HepG2 (cell line): ENCODE data around the gene PLA2G2E. TPM values are rescaled to one million over a fixed set of nuclear protein-coding genes. Genes with fewer than 3 reads are reported as not detected.
A peak's percentile ranks its signal among the peaks of the same experiment; 100 is the strongest.

Experiments used
- CBX1 ChIP-seq: IDR thresholded peaks from one replicate; pipeline ENCODE4 v1.6.1; 2016; ENCODE audit warnings: antibody characterized with exemption, low read depth
- CHD4 ChIP-seq: fragments of 200-600 bp; sonication (generic); IDR thresholded peaks from 2 replicates; pipeline ENCODE4 v1.7.0; 2017; ENCODE audit warnings: mild to moderate bottlenecking, low read length, borderline replicate concordance
- DMAP1 ChIP-seq: IDR thresholded peaks from 2 replicates; pipeline ENCODE4 v1.6.1; 2016
- GATAD1 ChIP-seq: IDR thresholded peaks from 2 replicates; pipeline ENCODE4 v1.6.1; 2016; ENCODE audit warnings: missing genetic modification reagents, missing compliant biosample characterization
- MAZ ChIP-seq, 2 experiments: sonication (generic) in 1 of 2; formaldehyde crosslinking in 1 of 2; IDR thresholded peaks; 2 replicates each; pipeline versions ENCODE4 v1.5.0 to v1.6.1; 2012 to 2020; ENCODE audit warnings: low read depth in 2 of 2, mild to moderate bottlenecking in 2 of 2, borderline replicate concordance in 1 of 2, improper control_type of control experiment in 1 of 2, low read length in 1 of 2, missing genetic modification reagents in 1 of 2, moderate library complexity in 1 of 2
- POLR2G ChIP-seq: fragments of 200-400 bp; formaldehyde crosslinking; IDR thresholded peaks from 2 replicates; pipeline ENCODE4 v1.6.1; 2018; ENCODE audit warnings: mild to moderate bottlenecking, low read depth, low read length, moderate library complexity
- SMC3 ChIP-seq: IDR thresholded peaks from 2 replicates; pipeline ENCODE4 v1.6.1; 2011; ENCODE audit warnings: low read length, improper control_type of control experiment
- YEATS4 ChIP-seq: sonication (generic); formaldehyde crosslinking; IDR thresholded peaks from 2 replicates; pipeline ENCODE4 v1.4.0; 2020; ENCODE audit warnings: missing genetic modification reagents, borderline replicate concordance
- ZFP37 ChIP-seq: sonication (generic); formaldehyde crosslinking; IDR thresholded peaks from 2 replicates; pipeline ENCODE4 v1.4.0; 2020; ENCODE audit warnings: missing genetic modification reagents, borderline replicate concordance
- ZNF224 ChIP-seq: sonication (generic); formaldehyde crosslinking; IDR thresholded peaks from 2 replicates; pipeline ENCODE4 v1.5.0; 2020; ENCODE audit warnings: mild to moderate bottlenecking, missing genetic modification reagents
- ZNF234 ChIP-seq: sonication (generic); formaldehyde crosslinking; conservative IDR thresholded peaks from 2 replicates; pipeline ENCODE4 v1.5.1; 2020; ENCODE audit warnings: mild to moderate bottlenecking, missing genetic modification reagents
- ZNF263 ChIP-seq: sonication (generic); formaldehyde crosslinking; IDR thresholded peaks from 2 replicates; pipeline ENCODE4 v1.4.0; 2020; ENCODE audit warnings: missing genetic modification reagents
- ZNF317 ChIP-seq: sonication (generic); formaldehyde crosslinking; IDR thresholded peaks from 2 replicates; pipeline ENCODE4 v1.5.0; 2020; ENCODE audit warnings: mild to moderate bottlenecking, missing genetic modification reagents
- ZNF556 ChIP-seq: sonication (generic); formaldehyde crosslinking; IDR thresholded peaks from 2 replicates; pipeline ENCODE4 v1.4.0; 2020; ENCODE audit warnings: mild to moderate bottlenecking, missing genetic modification reagents, borderline replicate concordance
- ZNF629 ChIP-seq: sonication (generic); formaldehyde crosslinking; conservative IDR thresholded peaks from 2 replicates; pipeline ENCODE4 v1.5.0; 2020; ENCODE audit warnings: missing genetic modification reagents
- ZSCAN30 ChIP-seq: sonication (generic); formaldehyde crosslinking; IDR thresholded peaks from 2 replicates; pipeline ENCODE4 v1.5.0; 2020; ENCODE audit warnings: mild to moderate bottlenecking, missing genetic modification reagents
- polyA plus RNA-seq, 8 experiments: library from polyadenylated mRNA; depleted of rRNA in 3 of 8; stranded (reverse) in 7 of 8; unstranded in 1 of 8; fragments of >200 nt; fragmentation: Illumina TruSeq in 4 of 8; extraction: Trizol in 4 of 8; gene quantifications; 2 replicates each; pipeline versions ENCODE4 v1.2.1 to v1.2.3, GENCODE V29; 2011 to 2016; ENCODE audit warnings: low read depth in 4 of 8, missing spikeins in 1 of 8, mixed read lengths in 1 of 8; ENCODE audit not compliant: insufficient read depth in 1 of 8
- total RNA-seq, 5 experiments: library from RNA; depleted of rRNA; stranded (reverse); fragments of >200 nt; fragmentation: Illumina TruSeq; extraction: Trizol; gene quantifications; 2 replicates each; pipeline ENCODE4 v1.2.3, GENCODE V29; 2016; ENCODE audit warnings: low read depth in 1 of 5
- TF ChIP-seq, protein P1 (sequence below): sonication (generic); formaldehyde crosslinking; IDR thresholded peaks from 2 replicates; pipeline ENCODE4 v1.8.0; 2022; ENCODE audit warnings: low read depth, missing genetic modification reagents
- TF ChIP-seq, protein P2 (sequence below): sonication (generic); formaldehyde crosslinking; IDR thresholded peaks from 2 replicates; pipeline ENCODE4 v1.5.0; 2020; ENCODE audit warnings: mild to moderate bottlenecking, missing genetic modification reagents, moderate library complexity
- TF ChIP-seq, protein P3 (sequence below): IDR thresholded peaks from 2 replicates; pipeline ENCODE4 v1.6.1; 2016; ENCODE audit warnings: missing compliant biosample characterization, missing genetic modification reagents, borderline replicate concordance
- TF ChIP-seq, protein P4 (sequence below): IDR thresholded peaks from 2 replicates; pipeline ENCODE4 v1.6.1; 2016; ENCODE audit warnings: missing compliant biosample characterization, missing genetic modification reagents, borderline replicate concordance
- TF ChIP-seq, protein P5 (sequence below): IDR thresholded peaks from 2 replicates; pipeline ENCODE4 v1.6.1; 2016; ENCODE audit warnings: mild to moderate bottlenecking

The PLA2G2E gene
- total and polyA plus RNA-seq, 2 of the 13 experiments (the other 11 are each of a cell fraction or from before 2014, with no cell fraction given), result not detected

DNA sequence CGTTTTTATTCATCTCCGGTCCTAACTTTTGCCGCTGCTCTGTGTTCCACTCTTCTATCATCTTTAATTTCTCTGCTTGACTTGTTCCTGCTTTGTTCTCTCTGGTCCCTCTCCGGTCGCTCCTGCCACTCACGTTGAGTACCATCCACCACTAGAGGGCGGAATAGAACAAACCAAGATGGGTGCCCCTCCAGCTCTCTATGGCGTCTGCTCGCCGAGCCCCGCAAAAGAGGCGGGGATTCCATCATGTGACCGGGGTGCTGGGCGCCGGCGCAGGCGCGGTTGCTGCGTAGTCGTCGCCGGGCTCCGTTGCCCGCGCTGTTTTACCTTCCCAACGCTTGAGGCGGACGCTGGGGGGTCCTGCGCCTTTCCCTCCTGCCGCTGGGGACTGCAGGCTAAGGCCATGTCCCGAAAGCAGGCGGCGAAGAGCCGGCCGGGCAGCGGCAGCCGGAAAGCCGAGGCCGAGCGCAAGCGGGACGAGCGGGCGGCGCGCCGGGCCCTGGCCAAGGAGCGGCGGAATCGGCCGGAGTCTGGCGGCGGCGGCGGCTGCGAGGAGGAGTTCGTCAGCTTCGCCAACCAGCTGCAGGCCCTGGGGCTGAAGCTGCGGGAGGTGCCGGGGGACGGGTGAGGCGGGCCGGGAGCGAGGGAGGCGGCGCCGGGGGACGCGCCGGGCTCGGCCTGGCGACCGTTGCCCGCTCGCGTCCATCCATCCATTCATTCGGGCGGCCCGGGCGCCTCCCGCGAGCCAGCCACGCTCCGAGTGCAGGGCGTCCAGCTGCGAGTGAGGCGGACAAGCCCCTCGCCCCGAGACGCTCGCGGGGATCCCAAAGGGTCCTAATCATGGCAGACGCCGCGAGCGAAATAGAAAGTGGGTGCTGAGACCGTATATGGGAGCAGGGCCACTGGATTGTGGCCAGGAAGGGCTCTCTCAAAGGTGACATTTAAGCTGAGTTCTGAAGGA is 41.0 kb downstream of the PLA2G2E start, which contains the start of gene OTUD3 (continued):
- TF ChIP-seq ZNF263 (0 out of 2 replicates have a peak, but pooled peaks have one; percentile 24), ZNF556 (CRISPR knock-in tag) (no peak; the same call in 1 of the 2 replicates), GATAD1 (CRISPR knock-in tag) (peak; percentile 83), ZSCAN30 (CRISPR knock-in tag) (no peak; the same call in 1 of the 2 replicates), MAZ (IDR thresholded peaks at IDR 0.05; ENCODE audit: borderline replicate concordance, low read depth, low read length) (peak; percentile 81; the same call in 1 of the 2 replicates), MAZ (CRISPR knock-in tag; IDR thresholded peaks at IDR 0.05; ENCODE audit: low read depth) (no peak), ZNF234 (CRISPR knock-in tag) (no peak; the same call in 1 of the 2 replicates), ZFP37 (CRISPR knock-in tag) (0 out of 2 replicates have a peak, but pooled peaks have one; percentile 26), YEATS4 (CRISPR knock-in tag) (peak; percentile 69; the same call in 1 of the 2 replicates), POLR2G (peak; percentile 89), SMC3 (peak; percentile 44; the same call in 1 of the 2 replicates), CHD4 (no peak), DMAP1 (CRISPR knock-in tag) (0 out of 2 replicates have a peak, but pooled peaks have one; percentile 37), ZNF317 (CRISPR knock-in tag) (0 out of 2 replicates have a peak, but pooled peaks have one; percentile 36), CBX1 (peak; percentile 62), ZNF629 (CRISPR knock-in tag) (peak; percentile 25; the same call in 1 of the 2 replicates), ZNF224 (CRISPR knock-in tag) (0 out of 2 replicates have a peak, but pooled peaks have one; percentile 49)
- TF ChIP-seq, protein P1, sequence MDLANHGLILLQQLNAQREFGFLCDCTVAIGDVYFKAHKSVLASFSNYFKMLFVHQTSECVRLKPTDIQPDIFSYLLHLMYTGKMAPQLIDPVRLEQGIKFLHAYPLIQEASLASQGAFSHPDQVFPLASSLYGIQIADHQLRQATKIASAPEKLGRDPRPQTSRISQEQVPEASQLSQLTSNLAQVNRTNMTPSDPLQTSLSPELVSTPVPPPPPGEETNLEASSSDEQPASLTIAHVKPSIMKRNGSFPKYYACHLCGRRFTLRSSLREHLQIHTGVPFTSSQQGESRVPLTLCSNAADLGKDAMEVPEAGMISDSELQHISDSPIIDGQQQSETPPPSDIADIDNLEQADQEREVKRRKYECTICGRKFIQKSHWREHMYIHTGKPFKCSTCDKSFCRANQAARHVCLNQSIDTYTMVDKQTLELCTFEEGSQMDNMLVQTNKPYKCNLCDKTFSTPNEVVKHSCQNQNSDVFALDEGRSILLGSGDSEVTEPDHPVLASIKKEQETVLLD, result peak; percentile 78
- TF ChIP-seq, protein P2, sequence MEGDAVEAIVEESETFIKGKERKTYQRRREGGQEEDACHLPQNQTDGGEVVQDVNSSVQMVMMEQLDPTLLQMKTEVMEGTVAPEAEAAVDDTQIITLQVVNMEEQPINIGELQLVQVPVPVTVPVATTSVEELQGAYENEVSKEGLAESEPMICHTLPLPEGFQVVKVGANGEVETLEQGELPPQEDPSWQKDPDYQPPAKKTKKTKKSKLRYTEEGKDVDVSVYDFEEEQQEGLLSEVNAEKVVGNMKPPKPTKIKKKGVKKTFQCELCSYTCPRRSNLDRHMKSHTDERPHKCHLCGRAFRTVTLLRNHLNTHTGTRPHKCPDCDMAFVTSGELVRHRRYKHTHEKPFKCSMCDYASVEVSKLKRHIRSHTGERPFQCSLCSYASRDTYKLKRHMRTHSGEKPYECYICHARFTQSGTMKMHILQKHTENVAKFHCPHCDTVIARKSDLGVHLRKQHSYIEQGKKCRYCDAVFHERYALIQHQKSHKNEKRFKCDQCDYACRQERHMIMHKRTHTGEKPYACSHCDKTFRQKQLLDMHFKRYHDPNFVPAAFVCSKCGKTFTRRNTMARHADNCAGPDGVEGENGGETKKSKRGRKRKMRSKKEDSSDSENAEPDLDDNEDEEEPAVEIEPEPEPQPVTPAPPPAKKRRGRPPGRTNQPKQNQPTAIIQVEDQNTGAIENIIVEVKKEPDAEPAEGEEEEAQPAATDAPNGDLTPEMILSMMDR (CRISPR knock-in tag), result peak; percentile 93
- TF ChIP-seq, protein P3, sequence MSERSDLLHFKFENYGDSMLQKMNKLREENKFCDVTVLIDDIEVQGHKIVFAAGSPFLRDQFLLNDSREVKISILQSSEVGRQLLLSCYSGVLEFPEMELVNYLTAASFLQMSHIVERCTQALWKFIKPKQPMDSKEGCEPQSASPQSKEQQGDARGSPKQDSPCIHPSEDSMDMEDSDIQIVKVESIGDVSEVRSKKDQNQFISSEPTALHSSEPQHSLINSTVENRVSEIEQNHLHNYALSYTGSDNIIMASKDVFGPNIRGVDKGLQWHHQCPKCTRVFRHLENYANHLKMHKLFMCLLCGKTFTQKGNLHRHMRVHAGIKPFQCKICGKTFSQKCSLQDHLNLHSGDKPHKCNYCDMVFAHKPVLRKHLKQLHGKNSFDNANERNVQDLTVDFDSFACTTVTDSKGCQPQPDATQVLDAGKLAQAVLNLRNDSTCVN, result 0 out of 2 replicates have a peak, but pooled peaks have one; percentile 41
- TF ChIP-seq, protein P4, sequence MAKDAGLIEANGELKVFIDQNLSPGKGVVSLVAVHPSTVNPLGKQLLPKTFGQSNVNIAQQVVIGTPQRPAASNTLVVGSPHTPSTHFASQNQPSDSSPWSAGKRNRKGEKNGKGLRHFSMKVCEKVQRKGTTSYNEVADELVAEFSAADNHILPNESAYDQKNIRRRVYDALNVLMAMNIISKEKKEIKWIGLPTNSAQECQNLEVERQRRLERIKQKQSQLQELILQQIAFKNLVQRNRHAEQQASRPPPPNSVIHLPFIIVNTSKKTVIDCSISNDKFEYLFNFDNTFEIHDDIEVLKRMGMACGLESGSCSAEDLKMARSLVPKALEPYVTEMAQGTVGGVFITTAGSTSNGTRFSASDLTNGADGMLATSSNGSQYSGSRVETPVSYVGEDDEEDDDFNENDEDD (CRISPR knock-in tag), result peak; percentile 86
- TF ChIP-seq, protein P5, sequence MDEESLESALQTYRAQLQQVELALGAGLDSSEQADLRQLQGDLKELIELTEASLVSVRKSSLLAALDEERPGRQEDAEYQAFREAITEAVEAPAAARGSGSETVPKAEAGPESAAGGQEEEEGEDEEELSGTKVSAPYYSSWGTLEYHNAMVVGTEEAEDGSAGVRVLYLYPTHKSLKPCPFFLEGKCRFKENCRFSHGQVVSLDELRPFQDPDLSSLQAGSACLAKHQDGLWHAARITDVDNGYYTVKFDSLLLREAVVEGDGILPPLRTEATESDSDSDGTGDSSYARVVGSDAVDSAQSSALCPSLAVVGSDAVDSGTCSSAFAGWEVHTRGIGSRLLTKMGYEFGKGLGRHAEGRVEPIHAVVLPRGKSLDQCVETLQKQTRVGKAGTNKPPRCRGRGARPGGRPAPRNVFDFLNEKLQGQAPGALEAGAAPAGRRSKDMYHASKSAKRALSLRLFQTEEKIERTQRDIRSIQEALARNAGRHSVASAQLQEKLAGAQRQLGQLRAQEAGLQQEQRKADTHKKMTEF (CRISPR knock-in tag), result peak; percentile 69; the same call in 1 of the 2 replicates
